Superior temporal gyrus (tissue), 1 donor: ENCODE measurements around the gene MAFF.

ENCODE experiments used
- DNase-seq: peaks from one replicate; pipeline ENCODE4 v3.0.0-alpha.2; 2016; ENCODE audit errors: extremely low spot score

Gene MAFF

GRCh38 chr22:38248280-38248679, 46.5 kb downstream of the MAFF start:
- DNase-seq: no peak

- no peak for DNase-seq
Observed at GRCh38 chr22:38249301-38249700, 47.5 kb downstream of the MAFF start.

- peak; percentile 52 for DNase-seq
Observed at GRCh38 chr22:38249803-38250642, 48.2 kb downstream of the MAFF start.

GRCh38 chr22:38250643-38251340, 49.0 kb downstream of the MAFF start:
- DNase-seq: no peak

GRCh38 chr22:38251341-38251692, 49.5 kb downstream of the MAFF start:
- DNase-seq: no peak

- DNase-seq: no peak
Observed at GRCh38 chr22:38255697-38256096, 53.9 kb downstream of the MAFF start.

- DNase-seq: peak; percentile 69
Observed at GRCh38 chr22:38257181-38257580, 55.4 kb downstream of the MAFF start.

- peak; percentile 45 for DNase-seq
Observed at GRCh38 chr22:38257650-38258250, 56.0 kb downstream of the MAFF start.

GRCh38 chr22:38258895-38259294, 57.1 kb downstream of the MAFF start:
- no peak for DNase-seq

GRCh38 chr22:38259370-38259769, 57.6 kb downstream of the MAFF start:
- no peak for DNase-seq

GRCh38 chr22:38260761-38261681, 59.2 kb downstream of the MAFF start:
- peak; percentile 76 for DNase-seq

- peak; percentile 82 for DNase-seq
Observed at GRCh38 chr22:38262051-38262795, 60.4 kb downstream of the MAFF start.

GRCh38 chr22:38264322-38264843, 62.6 kb downstream of the MAFF start:
- no peak for DNase-seq
